Muscle of arm (tissue), 12 donors: ENCODE measurements around the gene CEACAM8. TPM values are rescaled to one million over a fixed set of nuclear protein-coding genes. Genes with fewer than 3 reads are reported as not detected.
"Not testable (repeated sequence)": the region's sequence is repeated elsewhere in the genome, so short reads cannot be mapped to it uniquely, and the experiment has no call there.

ENCODE experiments used
- DNase-seq: peaks from one replicate; pipeline ENCODE4 v3.0.0-alpha.2; 2013
- polyA plus RNA-seq, 12 donors: library from polyadenylated mRNA; unstranded; fragments of 120-200 nt; gene quantifications; one replicate each; pipeline ENCODE4 v1.2.1, GENCODE V29; 2013; ENCODE audit not compliant: insufficient read length in 12 of 12

Gene CEACAM8
- polyA plus RNA-seq, 12 donors = 0.08 to 1.1 (median 0.15) TPM; not detected in 5

- no peak for DNase-seq
Observed at GRCh38 chr19:42544146-42544545, 50.6 kb downstream of the CEACAM8 start.

GRCh38 chr19:42542791-42543190 lies 51.9 kb downstream of the CEACAM8 start:
- DNase-seq = no peak

DNA sequence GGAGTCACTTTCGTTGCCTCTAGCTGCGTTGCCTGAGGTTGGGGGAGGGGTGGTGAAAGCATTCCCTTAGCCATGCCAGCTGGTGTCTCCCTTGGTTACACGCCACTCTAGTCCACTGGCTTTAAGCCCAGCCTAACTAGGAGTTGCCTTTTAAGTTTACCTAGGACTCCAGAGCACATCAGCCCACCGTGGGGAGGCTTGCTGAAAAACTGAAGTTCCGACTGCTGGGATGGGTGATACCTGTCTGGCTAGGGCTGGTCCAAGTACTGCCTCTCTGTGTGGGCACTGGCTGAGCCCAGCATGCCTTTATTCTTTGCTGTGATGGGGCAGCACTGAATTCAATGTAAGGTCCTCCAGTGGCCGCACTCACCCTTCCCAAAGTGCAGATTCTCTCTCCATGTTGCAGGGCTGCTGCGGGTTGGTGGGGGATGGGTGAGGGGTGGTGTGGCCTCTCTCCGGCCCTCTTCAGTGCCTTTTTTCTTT lies 54.6 kb downstream of the CEACAM8 start:
- DNase-seq = no peak

GRCh38 chr19:42538841-42539709 lies 55.6 kb downstream of the CEACAM8 start:
- DNase-seq = no peak

DNA sequence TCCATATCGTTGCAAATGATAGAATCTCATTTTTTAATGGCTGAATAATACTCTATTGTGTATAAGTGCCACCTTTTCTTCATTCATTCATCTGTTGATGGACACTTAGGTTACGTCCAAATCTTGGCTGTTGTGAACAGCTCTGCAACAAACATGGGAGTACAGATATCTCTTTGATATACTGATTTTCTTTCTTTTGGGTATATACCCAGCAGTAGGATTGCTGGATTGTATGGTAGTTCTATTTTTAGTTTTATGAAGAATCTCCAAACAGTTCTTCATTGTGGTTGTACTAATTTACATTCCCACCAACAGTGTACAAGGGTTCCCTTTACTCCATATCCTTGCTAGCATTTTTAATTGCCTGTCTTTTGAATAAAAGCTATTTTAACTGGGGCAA lies 59.4 kb downstream of the CEACAM8 start:
- DNase-seq = not testable (repeated sequence)

DNA sequence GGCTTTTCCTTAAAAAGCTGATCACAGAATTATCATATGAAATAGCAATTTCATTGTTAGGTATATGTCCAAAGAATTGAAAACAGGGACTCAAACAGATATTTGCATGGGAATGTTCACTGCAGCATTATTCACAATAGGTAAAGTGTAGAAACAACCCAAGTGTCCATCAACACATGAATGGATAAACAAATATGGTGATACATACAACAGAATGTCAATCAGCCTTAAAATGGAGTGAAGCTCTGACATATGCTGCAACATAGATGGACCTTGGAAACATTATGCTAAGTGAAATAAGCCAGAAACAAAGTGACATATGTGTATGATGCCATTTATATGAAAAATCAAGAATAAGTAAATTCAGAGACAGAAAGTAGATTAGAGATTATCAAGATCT lies 60.3 kb downstream of the CEACAM8 start:
- no peak for DNase-seq

- DNase-seq = no peak
Observed at GRCh38 chr19:42532891-42533290, 61.8 kb downstream of the CEACAM8 start.

GRCh38 chr19:42531313-42531712 lies 63.4 kb downstream of the CEACAM8 start:
- DNase-seq = no peak

Other genes starting within 250 kb of the CEACAM8 start
- gene CNFN, start 204.6 kb downstream of the CEACAM8 start, polyA plus RNA-seq = 1 to 10 TPM in 2 of 12 donors, under 1 TPM in 3, not detected in 7; 0.47 to 4.1 (median 0.61) TPM
- 10 to 100 TPM in 2 of 12 donors, 1 to 10 TPM in 9, not detected in 1; 4.0 to 20.1 (median 7.2) TPM for gene LIPE, start 167.5 kb downstream of the CEACAM8 start, polyA plus RNA-seq
- gene CXCL17, start 152.0 kb downstream of the CEACAM8 start, polyA plus RNA-seq = 1 to 10 TPM in 3 of 12 donors, not detected in 9; 1.5 to 3.2 (median 2.0) TPM
- 10 to 100 TPM in 1 of 12 donors, 1 to 10 TPM in 10, not detected in 1; 1.1 to 20.0 (median 2.0) TPM for gene CEACAM1, start 66.4 kb downstream of the CEACAM8 start, polyA plus RNA-seq
- under 1 TPM in 7 of 12 donors, not detected in 5; 0.09 to 0.99 (median 0.57) TPM for gene PSG3, start 145.6 kb upstream of the CEACAM8 start, polyA plus RNA-seq
- under 1 TPM in 3 of 12 donors, not detected in 9; 0.09 to 0.46 (median 0.22) TPM for gene PSG8, start 170.8 kb upstream of the CEACAM8 start, polyA plus RNA-seq